NCI-H1105 treated with DMSO at 0.1 percent for 48 hours (cell line): Measurements from ENCODE around the gene RSU1.

Source experiments
- DNase-seq: peaks from one replicate; lab custom pipeline; 2025; lab: John Stamatoyannopoulos, UW

Gene RSU1

GRCh38 chr10:16602104-16602775 lies 215.0 kb downstream of the RSU1 start:
- DNase-seq, result no peak

DNA sequence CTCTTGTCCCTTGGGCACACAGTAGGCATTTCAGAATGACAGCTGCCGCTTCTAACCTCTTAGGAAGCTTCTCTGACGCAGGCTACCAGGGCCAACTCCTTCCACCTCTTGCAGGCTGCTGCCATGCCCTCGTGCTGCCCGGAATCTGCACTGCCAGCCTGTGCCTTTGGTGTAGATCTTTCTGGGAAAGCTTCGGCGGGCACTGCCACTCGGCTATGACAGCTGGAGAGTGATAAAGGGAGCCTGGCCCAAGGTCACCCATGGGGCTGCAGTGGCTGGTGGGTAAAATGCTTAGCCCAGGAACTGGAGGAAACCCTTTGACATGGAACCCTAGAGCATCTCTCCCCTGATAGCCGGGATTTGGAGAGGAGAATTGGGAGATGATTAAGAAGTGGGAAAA lies 217.6 kb downstream of the RSU1 start:
- DNase-seq, result no peak

- no peak for DNase-seq
Observed at GRCh38 chr10:16597656-16598055, 219.6 kb downstream of the RSU1 start.

DNA sequence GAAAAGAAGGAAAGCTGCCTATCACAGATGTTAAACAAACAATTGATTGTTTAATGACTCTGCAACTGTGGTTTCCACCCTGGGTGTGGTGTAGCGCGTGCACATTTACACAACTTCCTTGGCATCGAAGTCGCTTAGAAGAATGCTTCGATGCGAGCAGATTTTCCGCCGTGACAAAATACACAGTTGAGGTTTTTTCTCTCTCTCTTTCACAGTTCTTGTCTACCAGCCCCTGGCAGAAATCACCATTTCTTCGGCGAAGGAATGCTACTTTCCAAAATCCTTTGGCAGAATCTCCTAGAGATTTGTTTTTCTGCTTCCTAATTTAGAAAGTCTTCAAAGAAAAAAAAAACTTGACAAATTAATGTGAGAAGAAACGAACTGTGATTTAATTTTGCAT lies 224.8 kb downstream of the RSU1 start:
- DNase-seq, result no peak

GRCh38 chr10:16586358-16587138 lies 230.7 kb downstream of the RSU1 start:
- no peak for DNase-seq

DNA sequence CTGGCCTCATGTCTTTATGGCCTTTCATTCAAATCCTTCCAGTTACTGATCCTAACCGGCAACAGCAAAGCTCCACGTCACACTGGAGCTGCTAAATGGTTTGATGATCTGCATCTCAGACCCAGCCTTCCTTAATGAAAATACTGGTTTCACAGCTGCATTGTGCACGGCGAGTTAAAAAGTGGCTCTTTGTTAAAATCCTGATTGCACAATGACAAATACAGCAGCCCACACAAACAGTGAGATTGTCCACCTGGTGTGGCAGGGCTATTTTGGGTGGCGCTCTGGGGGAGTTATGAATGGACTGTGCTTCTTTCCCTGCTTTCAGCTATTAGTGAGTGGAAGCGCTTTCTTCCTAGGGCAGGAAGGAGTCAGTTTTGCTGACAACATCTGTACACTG lies 232.1 kb downstream of the RSU1 start:
- DNase-seq, result no peak

DNA sequence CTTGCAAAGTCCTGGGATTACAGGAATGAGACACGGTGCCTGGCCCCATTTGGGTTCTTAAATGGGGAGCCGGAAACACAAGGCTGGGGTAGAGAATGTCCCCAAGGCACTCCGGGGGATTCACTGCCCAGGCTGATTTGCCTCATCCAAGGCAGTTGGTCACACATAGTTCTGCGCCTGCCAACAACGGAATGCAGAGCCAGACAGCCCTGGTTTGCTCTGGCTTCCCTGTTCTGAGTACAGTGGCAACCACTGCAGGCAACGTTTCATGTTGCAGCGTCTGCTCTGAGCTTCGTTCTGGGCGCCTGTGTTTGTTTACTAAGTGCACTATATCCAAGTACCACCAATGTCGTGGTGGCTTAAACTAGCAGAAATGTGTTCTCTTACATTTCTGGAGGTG lies 233.8 kb downstream of the RSU1 start:
- no peak for DNase-seq

DNA sequence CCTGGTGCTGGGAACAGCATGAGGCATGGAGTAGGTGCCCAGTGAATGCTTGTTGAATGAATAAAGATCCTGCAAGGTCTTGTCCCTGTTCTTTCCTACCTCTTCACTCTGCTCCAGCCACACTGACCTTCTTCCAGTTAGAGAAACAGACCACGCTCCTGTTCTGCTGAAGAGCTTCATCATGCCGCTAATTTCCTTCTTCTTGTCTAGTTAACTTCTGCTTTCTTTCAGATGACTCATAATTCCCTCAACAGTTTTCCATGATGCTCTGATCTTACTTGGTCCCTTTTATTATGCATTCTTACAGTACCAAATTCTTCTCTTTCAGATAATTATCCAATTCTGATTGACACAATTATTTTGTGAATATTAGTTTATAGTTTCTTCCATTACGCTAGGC lies 236.0 kb downstream of the RSU1 start:
- DNase-seq, result no peak

- DNase-seq, result no peak
Observed at GRCh38 chr10:16570731-16571130, 246.5 kb downstream of the RSU1 start.

- no peak for DNase-seq
Observed at GRCh38 chr10:16566202-16566805, 250.9 kb downstream of the RSU1 start.

GRCh38 chr10:16565604-16566003 lies 251.6 kb downstream of the RSU1 start:
- no peak for DNase-seq

DNA sequence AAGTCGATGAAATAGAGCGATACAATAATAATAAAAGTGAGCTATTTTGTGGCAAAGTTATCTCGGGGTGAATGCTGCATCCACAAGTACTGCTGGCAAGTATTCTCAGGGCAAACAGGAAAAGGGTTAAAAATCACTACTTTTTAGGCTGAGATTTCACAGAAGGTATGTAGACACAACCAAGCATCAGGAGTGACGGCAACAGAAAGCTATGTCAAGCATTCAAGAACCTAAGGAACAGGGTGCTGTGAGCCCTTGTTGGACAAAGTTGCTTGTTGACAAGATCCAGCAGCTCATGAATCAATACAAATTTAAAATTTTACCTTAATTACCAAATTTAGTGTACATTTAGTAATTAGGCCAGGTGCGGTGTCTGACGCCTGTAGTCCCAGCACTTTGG lies 254.3 kb downstream of the RSU1 start:
- DNase-seq, result no peak

DNA sequence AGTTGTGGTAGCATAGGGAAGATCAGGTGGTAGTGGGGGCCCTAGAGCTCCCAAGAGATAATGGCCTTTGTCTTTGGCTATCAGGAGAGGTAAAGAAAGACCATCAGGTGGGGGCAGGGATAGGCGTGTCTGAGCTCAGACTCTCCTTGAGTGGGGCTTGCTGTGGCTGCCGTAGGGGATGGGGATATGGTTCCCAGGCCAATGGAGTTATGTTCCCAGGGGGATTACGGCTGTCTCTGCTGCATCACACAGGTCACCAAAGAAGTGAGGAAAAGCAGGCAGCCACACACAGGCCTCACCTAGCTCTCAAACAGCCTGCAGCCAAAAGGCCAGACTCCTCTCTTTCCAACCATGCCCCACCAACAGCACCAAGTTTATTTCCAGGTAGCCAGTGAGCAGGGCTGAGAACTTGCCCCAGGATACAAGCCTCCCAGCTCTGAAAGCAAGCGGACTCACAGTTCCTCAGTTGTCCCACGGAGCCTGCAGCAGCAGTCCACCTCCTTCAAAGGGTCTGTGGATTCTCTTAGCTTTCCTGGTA lies 257.9 kb downstream of the RSU1 start:
- DNase-seq, result no peak

DNA sequence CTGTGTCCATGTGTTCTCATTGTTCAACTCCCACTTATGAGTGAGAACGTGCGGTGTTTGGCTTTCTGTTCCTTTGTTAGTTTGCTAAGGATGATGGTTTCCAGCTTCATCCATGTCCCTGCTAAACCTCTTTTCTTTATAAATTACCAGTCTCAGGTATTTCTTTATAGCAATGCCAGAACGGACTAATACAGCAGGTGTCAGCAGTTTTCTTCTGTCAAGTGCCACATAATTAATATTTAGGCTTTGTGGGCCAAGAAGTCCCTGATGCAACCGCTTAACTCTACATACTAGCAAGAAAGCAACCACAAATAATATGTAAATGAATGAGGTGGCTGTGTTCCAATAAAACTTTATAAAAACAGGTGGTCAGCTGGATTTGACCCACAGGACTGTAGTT lies 269.3 kb downstream of the RSU1 start:
- no peak for DNase-seq

GRCh38 chr10:16545116-16545736 lies 272.0 kb downstream of the RSU1 start:
- no peak for DNase-seq

DNA sequence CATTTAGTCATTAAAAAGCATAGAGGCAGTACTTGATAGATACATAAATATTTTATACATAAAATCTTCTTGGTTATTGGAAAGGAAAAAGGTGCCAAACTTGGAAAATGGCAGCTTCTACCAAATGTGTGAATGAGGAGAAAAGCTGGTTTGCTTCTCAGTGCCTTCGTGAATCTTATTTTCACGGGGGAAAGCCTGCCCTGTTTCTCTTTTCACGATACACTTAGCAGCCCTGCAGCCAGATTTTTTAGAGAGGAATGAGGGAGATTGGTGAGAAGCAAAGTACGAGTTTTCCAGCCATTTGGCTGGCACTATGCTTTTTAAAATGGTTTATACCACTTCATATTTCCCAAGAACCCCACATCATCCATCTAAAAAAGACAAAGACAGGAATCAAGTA lies 272.6 kb downstream of the RSU1 start:
- DNase-seq, result no peak

DNA sequence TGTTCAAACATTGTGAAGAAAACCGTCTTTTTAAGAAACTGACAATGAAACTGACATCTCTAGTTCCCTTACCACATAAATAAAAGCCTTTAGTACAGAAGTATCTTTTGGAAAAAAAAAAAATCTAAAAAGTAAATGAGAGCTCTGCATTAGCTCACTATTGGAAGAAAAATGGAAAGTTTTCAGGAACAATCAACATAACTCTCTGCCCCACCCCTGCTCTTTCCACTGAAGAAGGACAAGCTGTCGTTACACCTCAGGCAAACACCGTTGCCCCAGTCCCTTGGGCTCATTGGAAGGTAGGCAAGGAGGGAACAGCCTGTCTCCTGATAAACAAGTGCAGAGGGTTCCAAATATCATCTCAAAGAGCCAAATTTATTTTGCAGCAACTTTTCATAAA lies 273.1 kb downstream of the RSU1 start:
- no peak for DNase-seq
